Gastrocnemius medialis (tissue), 4 donors: ENCODE data around the gene DPRX.

ENCODE experiments used
- CTCF ChIP-seq, 5 experiments: fragments of 450-650 bp in 3 of 5; fragments of 200-600 bp in 2 of 5; sonication (generic) in 2 of 5; IDR thresholded peaks in 4 of 5; conservative IDR thresholded peaks in 1 of 5; 1 replicate in 4 of 5; 2 replicates in 1 of 5; pipeline ENCODE4 v1.5.1; 2016 to 2019; ENCODE audit warnings: antibody characterized with exemption in 5 of 5, mild to moderate bottlenecking in 3 of 5, moderate library complexity in 3 of 5
- POLR2A ChIP-seq, 2 donors: fragments of 450-650 bp; IDR thresholded peaks; one replicate each; pipeline ENCODE4 v1.6.1; 2017; ENCODE audit warnings: antibody characterized with exemption in 2 of 2, mild to moderate bottlenecking in 2 of 2, moderate library complexity in 2 of 2

GRCh38 chr19:53606031-53606430 lies 25.8 kb upstream of the DPRX start:
- TF ChIP-seq CTCF (IDR thresholded peaks at IDR 0.05 in 4 of 5, conservative IDR thresholded peaks at IDR 0.05 in 1 of 5) = no peak
- no peak for TF ChIP-seq POLR2A (IDR thresholded peaks at IDR 0.05)
